ENCODE measurements around the gene OSBPL7. TPM values are rescaled to one million over a fixed set of nuclear protein-coding genes. Genes with fewer than 3 reads are reported as not detected.

OSBPL7 gene
- total and polyA plus RNA-seq, 2 of the 13 experiments (the other 11 are each of a cell fraction or from before 2014, with no cell fraction given), result 4.7 to 6.6 TPM

GRCh38 chr17:47841488-47842291 lies 20.1 kb upstream of the OSBPL7 start (continued):
- TF ChIP-seq ZNF318 (CRISPR knock-in tag; IDR thresholded peaks at IDR 0.05), result no peak
- TF ChIP-seq ZNF660 (CRISPR knock-in tag; IDR thresholded peaks at IDR 0.05; ENCODE audit: borderline replicate concordance, low read depth), result no peak
- no peak for TF ChIP-seq HDAC1 (CRISPR knock-in tag; IDR thresholded peaks at IDR 0.05)
- TF ChIP-seq ZNF33B (CRISPR knock-in tag; IDR thresholded peaks at IDR 0.05), result no peak
- no peak; the same call in 1 of the 2 replicates for TF ChIP-seq ZNF788 (CRISPR knock-in tag; IDR thresholded peaks at IDR 0.05; ENCODE audit: borderline replicate concordance)
- TF ChIP-seq ZNF607 (CRISPR knock-in tag; IDR thresholded peaks at IDR 0.05; ENCODE audit: borderline replicate concordance), result no peak
- TF ChIP-seq ZNF230 (CRISPR knock-in tag; IDR thresholded peaks at IDR 0.05), result no peak
- TF ChIP-seq PITX1 (CRISPR knock-in tag; IDR thresholded peaks at IDR 0.05), result peak; percentile 51; the same call in 1 of the 2 replicates
- no peak for TF ChIP-seq SNAPC4 (CRISPR knock-in tag; IDR thresholded peaks at IDR 0.05)
- TF ChIP-seq TOPORS (CRISPR knock-in tag; IDR thresholded peaks at IDR 0.05), result 0 out of 2 replicates have a peak, but pooled peaks have one; percentile 10
- TF ChIP-seq ZNF790 (CRISPR knock-in tag; IDR thresholded peaks at IDR 0.05; ENCODE audit: borderline replicate concordance), result no peak
- no peak; the same call in 1 of the 2 replicates for TF ChIP-seq ZNF800 (CRISPR knock-in tag; IDR thresholded peaks at IDR 0.05)

Data from HepG2 (cell line).